ENCODE results near the gene ILRUN.
"Not testable (repeated sequence)": the region's sequence is repeated elsewhere in the genome, so short reads cannot be mapped to it uniquely, and the experiment has no call there.

Gene ILRUN

GRCh38 chr6:34718976-34719375, 22.4 kb upstream of the ILRUN start:
- WGBS (ENCODE audit: insufficient coverage), result 92% methylated on average over 2 of the region's 4 CpGs
- POLR2A ChIA-PET, result no interaction called here
- CTCF ChIA-PET, result no interaction called here
- Histone ChIP-seq H3K36me3 (ENCODE audit: control insufficient read depth in 4 of 4, insufficient read depth in 4 of 4, low read length in 3 of 4) (no peaks in the 10 kb centered on the region), H3K9me3 (ENCODE audit: control extremely low read depth in 1 of 5, control insufficient read depth in 4 of 5, insufficient read depth in 2 of 5, low read depth in 1 of 5, low read length in 4 of 5) (no peaks in the 10 kb centered on the region), H3K27me3 (replicated peaks in 2 of 5; ENCODE audit: control insufficient read depth in 4 of 5, insufficient read depth in 5 of 5, low read length in 4 of 5) (no peaks in the 10 kb centered on the region), H3K4me3 (ENCODE audit: control insufficient read depth in 1 of 7, extremely low read depth in 1 of 7, insufficient read depth in 4 of 7, low read depth in 2 of 7, low read length in 6 of 7) (no peak overlapping the region), H3K4me1 (ENCODE audit: control extremely low read depth in 1 of 4, control insufficient read depth in 4 of 4, insufficient read depth in 4 of 4, low read length in 3 of 4) (no peaks in the 10 kb centered on the region), H3K27ac (ENCODE audit: insufficient read depth in 1 of 2, low read depth in 1 of 2, low read length in 2 of 2, poor library complexity in 1 of 2, severe bottlenecking in 2 of 2) (no peak overlapping the region)
- no peak for DNase-seq

GRCh38 chr6:34717466-34717865, 20.9 kb upstream of the ILRUN start:
- Histone ChIP-seq H3K9me3 (ENCODE audit: control extremely low read depth in 1 of 5, control insufficient read depth in 4 of 5, insufficient read depth in 2 of 5, low read depth in 1 of 5, low read length in 4 of 5) (no peaks in the 10 kb centered on the region), H3K4me1 (ENCODE audit: control extremely low read depth in 1 of 4, control insufficient read depth in 4 of 4, insufficient read depth in 4 of 4, low read length in 3 of 4) (no peaks in the 10 kb centered on the region), H3K27ac (ENCODE audit: insufficient read depth in 1 of 2, low read depth in 1 of 2, low read length in 2 of 2, poor library complexity in 1 of 2, severe bottlenecking in 2 of 2) (no peak overlapping the region), H3K27me3 (replicated peaks in 2 of 5; ENCODE audit: control insufficient read depth in 4 of 5, insufficient read depth in 5 of 5, low read length in 4 of 5) (no peaks in the 10 kb centered on the region), H3K4me3 (ENCODE audit: control insufficient read depth in 1 of 7, extremely low read depth in 1 of 7, insufficient read depth in 4 of 7, low read depth in 2 of 7, low read length in 6 of 7) (no peak overlapping the region), H3K36me3 (ENCODE audit: control insufficient read depth in 4 of 4, insufficient read depth in 4 of 4, low read length in 3 of 4) (no peaks in the 10 kb centered on the region)
- DNase-seq, result no peak
- WGBS (ENCODE audit: insufficient coverage), result no CpG with 5 or more reads among the region's 2 CpGs
- ChIA-PET POLR2A (interaction anchor here (0.7 kb wide), 1 partner anchor 217 kb away, joined by 3 read pairs; no protein-coding TSS in a partner anchor), CTCF (interaction anchor here (0.7 kb wide), 1 partner anchor 23 kb away, joined by 3 read pairs; no protein-coding TSS in a partner anchor)

DNA sequence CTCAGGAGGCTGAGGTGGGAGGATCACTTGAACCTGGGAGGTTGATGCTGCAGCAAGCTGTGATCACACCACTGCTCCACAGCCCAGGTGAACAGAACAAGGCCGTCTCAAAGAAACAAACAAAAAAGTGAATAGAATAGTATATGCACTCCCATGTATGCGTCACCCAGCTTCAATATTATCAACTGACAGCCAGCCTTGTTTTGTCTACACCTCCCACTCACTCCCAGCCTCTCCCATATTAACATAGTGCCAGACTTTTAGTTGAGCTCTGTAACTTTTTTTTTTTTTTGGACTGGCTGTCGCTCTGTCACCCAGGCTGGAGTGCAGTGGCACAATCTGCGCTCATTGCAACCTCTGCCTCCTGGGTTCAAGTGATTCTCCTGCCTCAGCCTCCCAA, 18.1 kb upstream of the ILRUN start:
- Histone ChIP-seq H3K9me3 (ENCODE audit: control extremely low read depth in 1 of 5, control insufficient read depth in 4 of 5, insufficient read depth in 2 of 5, low read depth in 1 of 5, low read length in 4 of 5) (no peaks in the 10 kb centered on the region), H3K4me3 (ENCODE audit: control insufficient read depth in 1 of 7, extremely low read depth in 1 of 7, insufficient read depth in 4 of 7, low read depth in 2 of 7, low read length in 6 of 7) (no peak overlapping the region), H3K4me1 (ENCODE audit: control extremely low read depth in 1 of 4, control insufficient read depth in 4 of 4, insufficient read depth in 4 of 4, low read length in 3 of 4) (no peaks in the 10 kb centered on the region), H3K27me3 (replicated peaks in 2 of 5; ENCODE audit: control insufficient read depth in 4 of 5, insufficient read depth in 5 of 5, low read length in 4 of 5) (no peaks in the 10 kb centered on the region), H3K36me3 (ENCODE audit: control insufficient read depth in 4 of 4, insufficient read depth in 4 of 4, low read length in 3 of 4) (no peaks in the 10 kb centered on the region), H3K27ac (ENCODE audit: insufficient read depth in 1 of 2, low read depth in 1 of 2, low read length in 2 of 2, poor library complexity in 1 of 2, severe bottlenecking in 2 of 2) (no peak overlapping the region)
- DNase-seq, result no peak
- WGBS (ENCODE audit: insufficient coverage), result 100% methylated on average over 1 of the region's 4 CpGs
- ChIA-PET POLR2A (interaction anchor here (0.6 kb wide), 1 partner anchor 41 kb away, joined by 6 read pairs; no protein-coding TSS in a partner anchor), CTCF (interaction anchor here (1.7 kb wide), 1 partner anchor 17 kb away, joined by 5 read pairs; no protein-coding TSS in a partner anchor)

DNA sequence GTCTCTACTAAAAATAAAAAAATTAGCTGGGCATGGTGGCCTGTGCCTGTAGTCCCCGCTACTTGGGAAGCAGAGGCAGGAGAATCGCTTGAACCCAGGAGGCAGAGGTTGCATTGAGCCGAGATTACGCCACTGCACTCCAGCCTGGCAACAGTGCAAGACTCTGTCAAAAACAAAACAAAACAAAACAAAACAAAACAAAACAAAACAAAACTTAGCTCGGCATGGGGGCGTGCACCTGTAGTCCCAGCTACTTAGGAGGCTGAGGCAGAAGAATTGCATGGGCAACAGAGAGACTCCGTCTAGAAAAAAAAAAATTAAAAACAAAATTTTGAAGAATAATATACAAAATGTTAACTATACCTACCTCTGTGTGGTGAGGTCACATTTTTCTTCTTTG, 16.3 kb upstream of the ILRUN start:
- H3K27ac ChIP-seq (ENCODE audit: insufficient read depth in 1 of 2, low read depth in 1 of 2, low read length in 2 of 2, poor library complexity in 1 of 2, severe bottlenecking in 2 of 2); H3K4me1 ChIP-seq (ENCODE audit: control extremely low read depth in 1 of 4, control insufficient read depth in 4 of 4, insufficient read depth in 4 of 4, low read length in 3 of 4); H3K9me3 ChIP-seq (ENCODE audit: control extremely low read depth in 1 of 5, control insufficient read depth in 4 of 5, insufficient read depth in 2 of 5, low read depth in 1 of 5, low read length in 4 of 5); H3K36me3 ChIP-seq (ENCODE audit: control insufficient read depth in 4 of 4, insufficient read depth in 4 of 4, low read length in 3 of 4); CTCF ChIA-PET; H3K4me3 ChIP-seq (ENCODE audit: control insufficient read depth in 1 of 7, extremely low read depth in 1 of 7, insufficient read depth in 4 of 7, low read depth in 2 of 7, low read length in 6 of 7); DNase-seq; POLR2A ChIA-PET; H3K27me3 ChIP-seq (replicated peaks in 2 of 5; ENCODE audit: control insufficient read depth in 4 of 5, insufficient read depth in 5 of 5, low read length in 4 of 5): not testable (repeated sequence)
- WGBS (ENCODE audit: insufficient coverage), result 93% methylated on average over 3 of the region's 7 CpGs

DNA sequence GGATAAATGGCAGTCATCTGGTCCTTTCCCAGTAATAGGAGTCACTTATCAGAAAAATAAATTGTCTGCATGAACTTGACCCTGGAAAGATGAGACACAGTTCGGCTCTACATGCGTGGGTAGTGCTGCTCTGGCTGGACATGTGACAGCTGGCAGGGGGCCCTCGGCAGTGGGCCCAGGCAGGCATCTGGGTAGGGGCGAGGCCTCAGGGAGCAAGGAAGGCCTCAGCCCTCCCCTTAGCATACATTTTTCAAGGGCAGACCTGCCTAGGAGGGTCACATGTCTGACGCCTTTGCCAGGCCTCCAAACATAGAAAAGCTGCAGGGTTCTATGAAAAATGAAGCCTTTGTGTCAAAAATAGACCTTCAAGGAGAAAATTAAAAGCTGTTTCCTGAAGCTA, 12.8 kb upstream of the ILRUN start:
- DNase-seq, result no peak
- Histone ChIP-seq H3K27ac (ENCODE audit: insufficient read depth in 1 of 2, low read depth in 1 of 2, low read length in 2 of 2, poor library complexity in 1 of 2, severe bottlenecking in 2 of 2) (no peak overlapping the region), H3K36me3 (ENCODE audit: control insufficient read depth in 4 of 4, insufficient read depth in 4 of 4, low read length in 3 of 4) (no peaks in the 10 kb centered on the region), H3K9me3 (ENCODE audit: control extremely low read depth in 1 of 5, control insufficient read depth in 4 of 5, insufficient read depth in 2 of 5, low read depth in 1 of 5, low read length in 4 of 5) (no peaks in the 10 kb centered on the region), H3K4me3 (ENCODE audit: control insufficient read depth in 1 of 7, extremely low read depth in 1 of 7, insufficient read depth in 4 of 7, low read depth in 2 of 7, low read length in 6 of 7) (no peak overlapping the region), H3K27me3 (replicated peaks in 2 of 5; ENCODE audit: control insufficient read depth in 4 of 5, insufficient read depth in 5 of 5, low read length in 4 of 5) (no peaks in the 10 kb centered on the region), H3K4me1 (ENCODE audit: control extremely low read depth in 1 of 4, control insufficient read depth in 4 of 4, insufficient read depth in 4 of 4, low read length in 3 of 4) (no peaks in the 10 kb centered on the region)
- ChIA-PET POLR2A (no interaction called here), CTCF (no interaction called here)
- 100% methylated on average over 5 of the region's 5 CpGs for WGBS (ENCODE audit: insufficient coverage)

- no peaks in the 10 kb centered on the region for H3K9me3 ChIP-seq (ENCODE audit: control extremely low read depth in 1 of 5, control insufficient read depth in 4 of 5, insufficient read depth in 2 of 5, low read depth in 1 of 5, low read length in 4 of 5)
- H3K27ac ChIP-seq (ENCODE audit: insufficient read depth in 1 of 2, low read depth in 1 of 2, low read length in 2 of 2, poor library complexity in 1 of 2, severe bottlenecking in 2 of 2), result no peak overlapping the region
- CTCF ChIA-PET, result no interaction called here
- 100% methylated on average over 3 of the region's 3 CpGs for WGBS (ENCODE audit: insufficient coverage)
- no peaks in the 10 kb centered on the region for H3K4me1 ChIP-seq (ENCODE audit: control extremely low read depth in 1 of 4, control insufficient read depth in 4 of 4, insufficient read depth in 4 of 4, low read length in 3 of 4)
- no peaks in the 10 kb centered on the region for H3K27me3 ChIP-seq (replicated peaks in 2 of 5; ENCODE audit: control insufficient read depth in 4 of 5, insufficient read depth in 5 of 5, low read length in 4 of 5)
- DNase-seq, result no peak
- no peaks in the 10 kb centered on the region for H3K36me3 ChIP-seq (ENCODE audit: control insufficient read depth in 4 of 4, insufficient read depth in 4 of 4, low read length in 3 of 4)
- H3K4me3 ChIP-seq (ENCODE audit: control insufficient read depth in 1 of 7, extremely low read depth in 1 of 7, insufficient read depth in 4 of 7, low read depth in 2 of 7, low read length in 6 of 7), result no peak overlapping the region
- POLR2A ChIA-PET, result no interaction called here
These were observed 8.7 kb upstream of the ILRUN start for GRCh38 chr6:34705241-34705640.

DNA sequence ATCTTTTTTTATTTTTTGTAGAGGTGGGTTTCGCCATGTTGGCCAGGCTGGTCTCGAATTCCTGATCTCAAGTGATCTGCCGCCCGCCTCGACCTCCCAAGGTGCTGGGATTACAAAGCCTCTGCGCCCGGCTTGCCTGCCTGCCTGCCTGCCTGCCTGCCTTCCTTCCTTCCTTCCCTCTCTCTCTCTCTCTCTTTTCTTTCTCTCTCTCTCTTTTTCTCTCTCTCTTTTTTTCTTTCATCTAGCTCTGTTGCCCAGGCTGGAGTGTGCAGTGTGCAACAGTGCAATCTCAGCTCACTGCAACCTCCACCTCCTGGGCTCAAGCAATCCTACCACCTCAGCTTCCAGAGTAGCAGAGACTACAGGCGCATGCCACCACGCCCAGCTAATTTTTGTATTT, 4.6 kb upstream of the ILRUN start:
- Histone ChIP-seq H3K27ac (ENCODE audit: insufficient read depth in 1 of 2, low read depth in 1 of 2, low read length in 2 of 2, poor library complexity in 1 of 2, severe bottlenecking in 2 of 2) (no peak overlapping the region), H3K4me1 (ENCODE audit: control extremely low read depth in 1 of 4, control insufficient read depth in 4 of 4, insufficient read depth in 4 of 4, low read length in 3 of 4) (peaks cover 0 to 9% (median 4%) of the 10 kb centered on the region in 4 experiments), H3K36me3 (ENCODE audit: control insufficient read depth in 4 of 4, insufficient read depth in 4 of 4, low read length in 3 of 4) (no peaks in the 10 kb centered on the region), H3K9me3 (ENCODE audit: control extremely low read depth in 1 of 5, control insufficient read depth in 4 of 5, insufficient read depth in 2 of 5, low read depth in 1 of 5, low read length in 4 of 5) (no peaks in the 10 kb centered on the region), H3K27me3 (replicated peaks in 2 of 5; ENCODE audit: control insufficient read depth in 4 of 5, insufficient read depth in 5 of 5, low read length in 4 of 5) (no peaks in the 10 kb centered on the region), H3K4me3 (ENCODE audit: control insufficient read depth in 1 of 7, extremely low read depth in 1 of 7, insufficient read depth in 4 of 7, low read depth in 2 of 7, low read length in 6 of 7) (no peak overlapping the region)
- WGBS (ENCODE audit: insufficient coverage), result 98% methylated on average over 9 of the region's 9 CpGs
- ChIA-PET POLR2A (no interaction called here), CTCF (no interaction called here)
- DNase-seq, result no peak

All from common myeloid progenitor, CD34-positive (primary cell).